Fibroblast of the aortic adventitia (primary cell): Measurements from ENCODE around the gene SOX2. TPM values are rescaled to one million over a fixed set of nuclear protein-coding genes. Genes with fewer than 3 reads are reported as not detected.
A peak's percentile ranks its signal among the peaks of the same experiment; 100 is the strongest.

Experiments used
- DNase-seq: peaks from one replicate; pipeline ENCODE4 v3.0.0-alpha.2; 2010; ENCODE audit warnings: low read depth
- H3K4me3 ChIP-seq: 2 replicates; pipeline ENCODE4 v1.5.1; 2011; ENCODE audit warnings: low read depth, mild to moderate bottlenecking, control low read depth, low read length, moderate library complexity
- total RNA-seq: library from RNA; depleted of rRNA; stranded (reverse); fragments of >200 nt; gene quantifications from 2 replicates; pipeline ENCODE4 v1.2.3, GENCODE V29; 2012; ENCODE audit warnings: low replicate concordance
- TF ChIP-seq, protein P1 (sequence below): IDR thresholded peaks from 2 replicates; pipeline ENCODE4 v1.5.1; 2011; ENCODE audit warnings: mild to moderate bottlenecking, low read length, control low read depth, inconsistent platforms; ENCODE audit not compliant: insufficient read depth

Gene SOX2
- total RNA-seq, 1 donor: not detected

- no peak for DNase-seq
- H3K4me3 ChIP-seq: no peak overlapping the region
- TF ChIP-seq, protein P1, sequence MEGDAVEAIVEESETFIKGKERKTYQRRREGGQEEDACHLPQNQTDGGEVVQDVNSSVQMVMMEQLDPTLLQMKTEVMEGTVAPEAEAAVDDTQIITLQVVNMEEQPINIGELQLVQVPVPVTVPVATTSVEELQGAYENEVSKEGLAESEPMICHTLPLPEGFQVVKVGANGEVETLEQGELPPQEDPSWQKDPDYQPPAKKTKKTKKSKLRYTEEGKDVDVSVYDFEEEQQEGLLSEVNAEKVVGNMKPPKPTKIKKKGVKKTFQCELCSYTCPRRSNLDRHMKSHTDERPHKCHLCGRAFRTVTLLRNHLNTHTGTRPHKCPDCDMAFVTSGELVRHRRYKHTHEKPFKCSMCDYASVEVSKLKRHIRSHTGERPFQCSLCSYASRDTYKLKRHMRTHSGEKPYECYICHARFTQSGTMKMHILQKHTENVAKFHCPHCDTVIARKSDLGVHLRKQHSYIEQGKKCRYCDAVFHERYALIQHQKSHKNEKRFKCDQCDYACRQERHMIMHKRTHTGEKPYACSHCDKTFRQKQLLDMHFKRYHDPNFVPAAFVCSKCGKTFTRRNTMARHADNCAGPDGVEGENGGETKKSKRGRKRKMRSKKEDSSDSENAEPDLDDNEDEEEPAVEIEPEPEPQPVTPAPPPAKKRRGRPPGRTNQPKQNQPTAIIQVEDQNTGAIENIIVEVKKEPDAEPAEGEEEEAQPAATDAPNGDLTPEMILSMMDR: no peak
Measured at GRCh38 chr3:181707980-181708379, 3.7 kb upstream of the SOX2 start.

DNA sequence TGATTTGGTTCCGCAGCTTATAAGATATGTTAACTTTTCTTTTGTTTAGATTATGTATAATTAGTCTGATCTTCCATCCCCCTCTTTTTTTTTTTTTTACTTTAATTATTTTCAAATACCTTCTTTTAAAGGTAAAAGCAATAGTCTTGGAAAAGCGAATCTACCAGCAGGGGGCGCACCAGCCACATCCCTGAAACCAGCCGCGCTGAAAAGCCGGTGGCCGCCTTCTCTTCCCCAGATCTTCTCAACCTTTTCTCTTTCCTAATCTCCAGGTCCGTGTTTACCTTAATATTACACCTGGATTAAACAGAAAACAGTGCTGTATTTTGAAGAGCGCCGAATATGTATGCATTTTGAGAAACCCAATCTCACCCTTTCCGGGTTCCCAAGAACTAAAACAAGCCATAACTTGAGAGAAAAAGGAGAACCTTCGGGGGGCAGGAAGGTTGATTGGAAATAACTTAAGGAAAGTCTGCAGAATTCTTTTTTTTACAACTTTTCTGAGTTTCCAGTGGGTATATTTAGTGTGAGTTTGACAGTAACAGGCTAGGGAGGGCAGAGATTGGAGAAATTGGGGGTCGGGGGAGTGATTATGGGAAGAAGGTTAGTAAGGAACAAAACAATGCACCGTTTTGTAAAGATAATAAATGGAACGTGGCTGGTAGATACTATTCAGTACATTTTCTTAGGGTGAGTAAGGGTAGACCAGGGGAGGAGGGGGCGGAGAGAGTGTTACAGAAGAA lies 2.0 kb upstream of the SOX2 start:
- TF ChIP-seq, protein P1: peak; percentile 71
- H3K4me3 ChIP-seq: no peak overlapping the region
- peak; percentile 71 for DNase-seq

DNA sequence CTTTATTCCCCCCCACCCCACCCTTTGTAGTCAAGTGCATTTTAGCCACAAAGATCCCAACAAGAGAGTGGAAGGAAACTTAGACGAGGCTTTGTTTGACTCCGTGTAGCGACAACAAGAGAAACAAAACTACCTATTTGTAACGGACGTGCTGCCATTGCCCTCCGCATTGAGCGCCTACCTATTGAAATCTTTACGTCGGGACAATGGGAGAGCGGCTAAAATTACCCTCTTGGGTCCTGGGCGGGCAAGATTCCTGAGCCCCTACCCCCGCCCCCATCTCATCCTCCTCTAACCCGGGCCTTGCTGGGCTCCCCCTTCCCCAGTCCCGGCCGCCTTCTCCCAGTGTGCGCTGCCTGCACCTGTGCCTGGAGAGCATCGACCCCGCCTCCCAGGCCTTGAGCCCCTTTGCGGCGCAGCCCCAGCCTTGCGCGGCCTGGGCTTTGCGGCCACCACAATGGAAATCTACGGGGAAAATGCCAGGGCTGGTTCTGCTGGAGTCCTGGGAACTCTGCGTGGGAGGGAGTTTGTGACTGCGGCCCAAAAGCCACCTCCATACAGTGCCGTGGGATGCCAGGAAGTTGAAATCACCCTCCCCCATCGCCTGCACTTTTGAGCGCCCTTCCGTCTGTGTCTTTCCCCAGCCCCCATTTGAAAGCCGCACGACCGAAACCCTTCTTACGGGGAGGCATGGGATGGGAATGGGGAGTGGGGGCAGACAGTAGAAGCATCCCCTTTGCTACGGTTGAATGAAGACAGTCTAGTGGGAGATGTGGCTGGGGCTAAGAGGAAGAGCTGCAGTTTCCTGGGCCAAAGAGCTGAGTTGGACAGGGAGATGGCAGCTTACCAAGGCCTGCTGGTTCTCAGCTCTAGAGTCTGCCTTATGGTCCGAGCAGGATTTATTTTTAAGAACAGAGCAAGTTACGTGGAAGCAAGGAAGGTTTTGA lies 1.1 kb upstream of the SOX2 start:
- no peak overlapping the region for H3K4me3 ChIP-seq
- peak; percentile 26 for DNase-seq
- TF ChIP-seq, protein P1: no peak

GRCh38 chr3:181712226-181712552 lies 464 bp downstream of the SOX2 start:
- no peak overlapping the region for H3K4me3 ChIP-seq
- DNase-seq: no peak
- TF ChIP-seq, protein P1: no peak

- no peak for DNase-seq
- TF ChIP-seq, protein P1: no peak
- no peak overlapping the region for H3K4me3 ChIP-seq
Measured at GRCh38 chr3:181712553-181713279, 991 bp downstream of the SOX2 start.

DNA sequence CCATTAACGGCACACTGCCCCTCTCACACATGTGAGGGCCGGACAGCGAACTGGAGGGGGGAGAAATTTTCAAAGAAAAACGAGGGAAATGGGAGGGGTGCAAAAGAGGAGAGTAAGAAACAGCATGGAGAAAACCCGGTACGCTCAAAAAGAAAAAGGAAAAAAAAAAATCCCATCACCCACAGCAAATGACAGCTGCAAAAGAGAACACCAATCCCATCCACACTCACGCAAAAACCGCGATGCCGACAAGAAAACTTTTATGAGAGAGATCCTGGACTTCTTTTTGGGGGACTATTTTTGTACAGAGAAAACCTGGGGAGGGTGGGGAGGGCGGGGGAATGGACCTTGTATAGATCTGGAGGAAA lies 1.5 kb downstream of the SOX2 start:
- TF ChIP-seq, protein P1: no peak
- H3K4me3 ChIP-seq: no peak overlapping the region
- no peak for DNase-seq
